Activated CD8-positive, alpha-beta T cell treated with anti-CD3 and anti-CD28 coated beads, Interleukin-2, amount 10 ng/mL, durations not matched to agents 7 days and 5 days (primary cell): ENCODE results near the gene FZD7. TPM values are rescaled to one million over a fixed set of nuclear protein-coding genes. Genes with fewer than 3 reads are reported as not detected.
A peak's percentile ranks its signal among the peaks of the same experiment; 100 is the strongest.

Experiments
- ATAC-seq: fragments of 150-1000 bp; cut with Tn5 transposase; one replicate; pipeline ENCODE4 v1.10.0; 2021; ENCODE audit warnings: moderate library complexity
- CTCF ChIA-PET: fragments of 350-600 bp; sonication (Branson Sonifier 250); formaldehyde crosslinking; loops from one replicate; lab custom pipeline; 2021; ENCODE audit warnings: antibody characterized with exemption; lab: Charles Lee
- POLR2A ChIA-PET: fragments of 350-600 bp; sonication (Branson Sonifier 250); formaldehyde crosslinking; loops from one replicate; lab custom pipeline; 2021; ENCODE audit warnings: antibody characterized with exemption; lab: Charles Lee
- DNase-seq: peaks from one replicate; pipeline ENCODE4 v3.0.0-alpha.2; 2020
- H3K27ac Mint-ChIP-seq: one replicate; pipeline ENCODE4 v1.8.0; 2021; ENCODE audit warnings: mild to moderate bottlenecking, mixed read lengths
- H3K27me3 Mint-ChIP-seq: one replicate; pipeline ENCODE4 v1.8.0; 2021; ENCODE audit warnings: low read depth, mixed read lengths
- H3K36me3 Mint-ChIP-seq: one replicate; pipeline ENCODE4 v1.8.0; 2021; ENCODE audit warnings: low read depth, mixed read lengths
- H3K4me1 Mint-ChIP-seq: one replicate; pipeline ENCODE4 v1.8.0; 2021; ENCODE audit warnings: low read depth, mixed read lengths
- H3K4me3 Mint-ChIP-seq: one replicate; pipeline ENCODE4 v1.8.0; 2021; ENCODE audit warnings: mild to moderate bottlenecking, mixed read lengths
- H3K9me3 Mint-ChIP-seq: one replicate; pipeline ENCODE4 v1.8.0; 2022; ENCODE audit warnings: mixed read lengths; ENCODE audit not compliant: insufficient read depth
- total RNA-seq, 2 experiments: library from RNA; stranded (reverse); gene quantifications; one replicate each; pipeline ENCODE4 v1.2.3, GENCODE V29; 2021

FZD7 gene
- total RNA-seq, 2 experiments from 2014 or later = 0.08 TPM; not detected in 1

DNA sequence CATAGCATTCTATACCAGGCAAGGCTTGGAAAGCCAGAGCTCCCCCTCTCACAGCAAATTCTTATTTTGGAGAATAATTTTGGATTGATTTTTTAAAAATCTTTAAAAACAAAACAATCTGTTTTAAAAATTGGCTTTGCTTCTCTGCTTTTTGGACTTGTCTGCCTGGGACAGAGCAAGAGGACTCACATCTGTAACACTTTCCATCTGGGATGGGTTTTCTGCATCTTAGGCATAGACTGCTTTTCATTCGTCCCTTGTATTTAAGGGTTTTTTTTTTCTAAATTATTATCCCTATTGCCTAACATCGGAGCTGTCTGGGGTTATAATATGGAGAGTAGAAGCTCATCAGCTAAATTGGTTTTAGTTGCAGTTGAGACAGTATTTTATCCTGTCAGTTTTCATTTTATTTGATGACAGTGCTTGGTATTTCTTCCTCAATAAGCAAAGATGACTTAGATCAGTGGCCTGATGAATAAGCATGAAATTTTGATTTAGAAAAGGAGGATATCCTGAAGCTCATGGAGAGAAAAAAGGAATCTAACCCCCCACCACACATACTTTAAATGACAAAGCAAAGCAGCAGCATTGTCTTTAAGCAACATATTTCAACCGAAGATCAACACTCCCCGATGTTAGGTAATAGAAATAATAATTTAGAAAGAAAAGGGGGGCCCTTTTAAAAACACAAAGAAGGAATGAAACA lies 2.3 kb upstream of the FZD7 start:
- ChIA-PET POLR2A (no interaction called here), CTCF (interaction anchor here (1.8 kb wide), 1 partner anchor 171 kb away, joined by 4 read pairs; no protein-coding TSS in a partner anchor)
- DNase-seq (no peak), ATAC-seq (no peak)
- no peaks in the 10 kb centered on the region for H3K9me3 Mint-ChIP-seq
- H3K27me3 Mint-ChIP-seq = peaks cover 38% of the 10 kb centered on the region
- H3K36me3 Mint-ChIP-seq = no peaks in the 10 kb centered on the region
- H3K4me3 Mint-ChIP-seq = peak overlapping the region; percentile 1
- no peak overlapping the region for H3K27ac Mint-ChIP-seq
- peaks cover 13% of the 10 kb centered on the region for H3K4me1 Mint-ChIP-seq

DNA sequence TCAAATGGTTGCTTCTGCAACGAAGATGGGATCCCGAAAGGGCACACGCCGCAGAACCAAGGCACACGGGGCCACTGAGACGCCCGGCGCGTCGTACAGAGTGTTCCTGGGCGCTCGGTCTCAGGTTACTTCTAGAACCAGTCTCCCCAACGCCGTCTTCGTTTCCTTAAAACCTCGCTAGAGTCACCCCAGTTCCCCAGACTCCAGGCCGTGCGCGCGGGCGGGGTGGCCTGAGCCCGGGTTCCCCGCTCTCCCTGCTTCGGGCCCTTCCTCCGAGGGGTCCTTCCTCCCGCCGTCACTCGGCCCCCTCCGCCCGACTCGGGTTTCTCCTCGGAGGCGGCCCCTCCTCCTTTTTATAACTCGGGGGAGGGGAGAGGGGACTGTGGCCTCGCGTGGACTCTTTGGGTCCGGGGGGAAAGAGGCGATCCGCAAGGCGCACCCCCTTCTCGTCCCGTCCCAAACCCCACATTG lies 774 bp upstream of the FZD7 start:
- H3K9me3 Mint-ChIP-seq = no peaks in the 10 kb centered on the region

GRCh38 chr2:202034249-202035088 lies 814 bp downstream of the FZD7 start:
- DNase-seq (peak; percentile 29), ATAC-seq (peak; percentile 12)
- Mint-ChIP-seq H3K4me1 (peaks cover 13% of the 10 kb centered on the region), H3K27me3 (peaks cover 50% of the 10 kb centered on the region), H3K9me3 (no peaks in the 10 kb centered on the region), H3K4me3 (peak overlapping the region; percentile 82), H3K36me3 (no peaks in the 10 kb centered on the region), H3K27ac (no peak overlapping the region)
- CTCF ChIA-PET = no interaction called here
- POLR2A ChIA-PET = no interaction called here

More for the DNA sequence above, 774 bp upstream of the FZD7 start:
- peaks cover 13% of the 10 kb centered on the region for H3K4me1 Mint-ChIP-seq
- ChIA-PET CTCF (no interaction called here), POLR2A (no interaction called here)
- H3K4me3 Mint-ChIP-seq = peak overlapping the region; percentile 73
- ATAC-seq = peak; percentile 27
- DNase-seq = peak; percentile 38
- no peaks in the 10 kb centered on the region for H3K36me3 Mint-ChIP-seq
- H3K27me3 Mint-ChIP-seq = peaks cover 42% of the 10 kb centered on the region
- H3K27ac Mint-ChIP-seq = no peak overlapping the region

DNA sequence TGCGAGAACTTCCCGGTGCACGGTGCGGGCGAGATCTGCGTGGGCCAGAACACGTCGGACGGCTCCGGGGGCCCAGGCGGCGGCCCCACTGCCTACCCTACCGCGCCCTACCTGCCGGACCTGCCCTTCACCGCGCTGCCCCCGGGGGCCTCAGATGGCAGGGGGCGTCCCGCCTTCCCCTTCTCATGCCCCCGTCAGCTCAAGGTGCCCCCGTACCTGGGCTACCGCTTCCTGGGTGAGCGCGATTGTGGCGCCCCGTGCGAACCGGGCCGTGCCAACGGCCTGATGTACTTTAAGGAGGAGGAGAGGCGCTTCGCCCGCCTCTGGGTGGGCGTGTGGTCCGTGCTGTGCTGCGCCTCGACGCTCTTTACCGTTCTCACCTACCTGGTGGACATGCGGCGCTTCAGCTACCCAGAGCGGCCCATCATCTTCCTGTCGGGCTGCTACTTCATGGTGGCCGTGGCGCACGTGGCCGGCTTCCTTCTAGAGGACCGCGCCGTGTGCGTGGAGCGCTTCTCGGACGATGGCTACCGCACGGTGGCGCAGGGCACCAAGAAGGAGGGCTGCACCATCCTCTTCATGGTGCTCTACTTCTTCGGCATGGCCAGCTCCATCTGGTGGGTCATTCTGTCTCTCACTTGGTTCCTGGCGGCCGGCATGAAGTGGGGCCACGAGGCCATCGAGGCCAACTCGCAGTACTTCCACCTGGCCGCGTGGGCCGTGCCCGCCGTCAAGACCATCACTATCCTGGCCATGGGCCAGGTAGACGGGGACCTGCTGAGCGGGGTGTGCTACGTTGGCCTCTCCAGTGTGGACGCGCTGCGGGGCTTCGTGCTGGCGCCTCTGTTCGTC lies 1.7 kb downstream of the FZD7 start:
- POLR2A ChIA-PET = no interaction called here
- no peaks in the 10 kb centered on the region for H3K36me3 Mint-ChIP-seq
- no peak overlapping the region for H3K4me3 Mint-ChIP-seq
- H3K27me3 Mint-ChIP-seq = peaks cover 52% of the 10 kb centered on the region
- H3K27ac Mint-ChIP-seq = no peak overlapping the region
- H3K9me3 Mint-ChIP-seq = no peaks in the 10 kb centered on the region
- ATAC-seq (no peak), DNase-seq (peak; percentile 26)
- CTCF ChIA-PET = no interaction called here
- H3K4me1 Mint-ChIP-seq = peaks cover 13% of the 10 kb centered on the region

GRCh38 chr2:202035941-202036372 lies 2.3 kb downstream of the FZD7 start:
- Mint-ChIP-seq H3K4me3 (no peak overlapping the region), H3K27ac (no peak overlapping the region), H3K36me3 (no peaks in the 10 kb centered on the region), H3K4me1 (peaks cover 13% of the 10 kb centered on the region), H3K27me3 (peaks cover 52% of the 10 kb centered on the region), H3K9me3 (no peaks in the 10 kb centered on the region)
- CTCF ChIA-PET = no interaction called here
- DNase-seq (no peak), ATAC-seq (no peak)
- POLR2A ChIA-PET = no interaction called here

GRCh38 chr2:202036601-202037037 lies 3.0 kb downstream of the FZD7 start:
- H3K4me1 Mint-ChIP-seq = peaks cover 13% of the 10 kb centered on the region
- ChIA-PET POLR2A (no interaction called here), CTCF (no interaction called here)
- no peak for DNase-seq
- H3K9me3 Mint-ChIP-seq = no peaks in the 10 kb centered on the region
- no peaks in the 10 kb centered on the region for H3K36me3 Mint-ChIP-seq
- no peak for ATAC-seq
- H3K4me3 Mint-ChIP-seq = no peak overlapping the region
- H3K27me3 Mint-ChIP-seq = peaks cover 50% of the 10 kb centered on the region
- H3K27ac Mint-ChIP-seq = no peak overlapping the region

DNA sequence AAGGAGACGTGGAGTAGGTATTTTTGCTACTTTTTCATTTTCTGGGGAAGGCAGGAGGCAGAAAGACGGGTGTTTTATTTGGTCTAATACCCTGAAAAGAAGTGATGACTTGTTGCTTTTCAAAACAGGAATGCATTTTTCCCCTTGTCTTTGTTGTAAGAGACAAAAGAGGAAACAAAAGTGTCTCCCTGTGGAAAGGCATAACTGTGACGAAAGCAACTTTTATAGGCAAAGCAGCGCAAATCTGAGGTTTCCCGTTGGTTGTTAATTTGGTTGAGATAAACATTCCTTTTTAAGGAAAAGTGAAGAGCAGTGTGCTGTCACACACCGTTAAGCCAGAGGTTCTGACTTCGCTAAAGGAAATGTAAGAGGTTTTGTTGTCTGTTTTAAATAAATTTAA lies 3.4 kb downstream of the FZD7 start:
- POLR2A ChIA-PET = no interaction called here
- no peaks in the 10 kb centered on the region for H3K9me3 Mint-ChIP-seq
- CTCF ChIA-PET = no interaction called here
- no peak overlapping the region for H3K4me3 Mint-ChIP-seq
- H3K4me1 Mint-ChIP-seq = peaks cover 11% of the 10 kb centered on the region
- DNase-seq (no peak), ATAC-seq (no peak)
- peaks cover 47% of the 10 kb centered on the region for H3K27me3 Mint-ChIP-seq
- no peak overlapping the region for H3K27ac Mint-ChIP-seq
- H3K36me3 Mint-ChIP-seq = no peaks in the 10 kb centered on the region

- Mint-ChIP-seq H3K4me3 (no peak overlapping the region), H3K4me1 (peaks cover 4% of the 10 kb centered on the region), H3K27me3 (peaks cover 39% of the 10 kb centered on the region), H3K9me3 (no peaks in the 10 kb centered on the region), H3K36me3 (no peaks in the 10 kb centered on the region), H3K27ac (no peak overlapping the region)
- POLR2A ChIA-PET = no interaction called here
- no peak for ATAC-seq
- CTCF ChIA-PET = no interaction called here
- DNase-seq = no peak
Observed at GRCh38 chr2:202038471-202039277, 5.0 kb downstream of the FZD7 start.

DNA sequence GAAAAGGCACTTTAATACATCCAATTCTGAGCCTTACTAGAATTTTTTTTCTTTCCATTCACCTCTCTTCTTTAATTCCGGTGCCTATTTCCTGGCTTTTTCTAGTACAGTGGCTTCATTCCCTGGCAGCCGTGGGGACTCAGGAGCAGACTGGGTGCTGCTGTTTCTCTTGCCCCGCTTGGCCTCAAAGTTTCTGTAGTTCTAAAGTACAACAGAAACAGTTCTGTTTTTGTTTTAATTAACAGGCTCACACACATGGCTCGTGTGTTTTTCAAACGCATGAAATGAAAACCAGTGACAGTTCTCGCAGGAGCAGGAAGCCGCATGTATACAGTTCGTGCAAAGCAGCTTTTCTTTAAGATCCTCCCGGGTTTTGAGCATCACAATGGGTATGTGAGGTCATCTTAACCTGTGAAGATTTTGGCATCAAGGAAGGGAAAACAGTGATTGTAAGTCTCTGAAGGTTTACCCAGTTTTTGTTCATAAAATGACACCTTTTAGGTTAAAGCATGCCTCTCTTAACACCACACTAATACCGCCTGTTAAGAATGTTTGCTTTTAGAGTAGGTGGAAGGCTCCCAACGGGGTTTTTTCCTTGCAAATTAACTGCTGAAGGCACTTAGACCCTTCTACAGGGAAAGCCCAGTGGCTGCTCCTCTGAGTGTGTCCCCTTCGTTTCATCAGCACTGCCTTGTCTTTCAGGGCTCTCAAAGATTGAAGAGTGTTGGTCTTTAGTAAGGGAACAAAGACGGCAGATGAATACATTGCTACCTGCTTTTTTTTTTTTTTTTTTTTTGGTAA lies 5.8 kb downstream of the FZD7 start:
- Mint-ChIP-seq H3K4me3 (no peak overlapping the region), H3K36me3 (no peaks in the 10 kb centered on the region), H3K9me3 (no peaks in the 10 kb centered on the region), H3K4me1 (peaks cover 4% of the 10 kb centered on the region), H3K27ac (no peak overlapping the region), H3K27me3 (peaks cover 41% of the 10 kb centered on the region)
- ATAC-seq (no peak), DNase-seq (no peak)
- CTCF ChIA-PET = no interaction called here
- POLR2A ChIA-PET = no interaction called here

- no peak overlapping the region for H3K27ac Mint-ChIP-seq
- POLR2A ChIA-PET = no interaction called here
- DNase-seq (no peak), ATAC-seq (no peak)
- no peaks in the 10 kb centered on the region for H3K4me1 Mint-ChIP-seq
- CTCF ChIA-PET = no interaction called here
- no peak overlapping the region for H3K4me3 Mint-ChIP-seq
- H3K9me3 Mint-ChIP-seq = no peaks in the 10 kb centered on the region
- H3K27me3 Mint-ChIP-seq = peaks cover 43% of the 10 kb centered on the region
- H3K36me3 Mint-ChIP-seq = no peaks in the 10 kb centered on the region
Observed at GRCh38 chr2:202040079-202040844, 6.6 kb downstream of the FZD7 start.
